22Rv1 (cell line): ENCODE results near the gene S1PR4.

Source experiments
- H3K27ac ChIP-seq: fragments of 450-650 bp; 2 replicates; pipeline ENCODE4 v1.5.1; 2017
- CTCF ChIP-seq: fragments of 450-650 bp; IDR thresholded peaks from 2 replicates; pipeline ENCODE4 v1.5.1; 2017; ENCODE audit warnings: mild to moderate bottlenecking
- ZFX ChIP-seq: fragments of 450-650 bp; IDR thresholded peaks from 2 replicates; pipeline ENCODE4 v1.6.1; 2017; ENCODE audit warnings: antibody characterized with exemption, borderline replicate concordance

S1PR4 gene

DNA sequence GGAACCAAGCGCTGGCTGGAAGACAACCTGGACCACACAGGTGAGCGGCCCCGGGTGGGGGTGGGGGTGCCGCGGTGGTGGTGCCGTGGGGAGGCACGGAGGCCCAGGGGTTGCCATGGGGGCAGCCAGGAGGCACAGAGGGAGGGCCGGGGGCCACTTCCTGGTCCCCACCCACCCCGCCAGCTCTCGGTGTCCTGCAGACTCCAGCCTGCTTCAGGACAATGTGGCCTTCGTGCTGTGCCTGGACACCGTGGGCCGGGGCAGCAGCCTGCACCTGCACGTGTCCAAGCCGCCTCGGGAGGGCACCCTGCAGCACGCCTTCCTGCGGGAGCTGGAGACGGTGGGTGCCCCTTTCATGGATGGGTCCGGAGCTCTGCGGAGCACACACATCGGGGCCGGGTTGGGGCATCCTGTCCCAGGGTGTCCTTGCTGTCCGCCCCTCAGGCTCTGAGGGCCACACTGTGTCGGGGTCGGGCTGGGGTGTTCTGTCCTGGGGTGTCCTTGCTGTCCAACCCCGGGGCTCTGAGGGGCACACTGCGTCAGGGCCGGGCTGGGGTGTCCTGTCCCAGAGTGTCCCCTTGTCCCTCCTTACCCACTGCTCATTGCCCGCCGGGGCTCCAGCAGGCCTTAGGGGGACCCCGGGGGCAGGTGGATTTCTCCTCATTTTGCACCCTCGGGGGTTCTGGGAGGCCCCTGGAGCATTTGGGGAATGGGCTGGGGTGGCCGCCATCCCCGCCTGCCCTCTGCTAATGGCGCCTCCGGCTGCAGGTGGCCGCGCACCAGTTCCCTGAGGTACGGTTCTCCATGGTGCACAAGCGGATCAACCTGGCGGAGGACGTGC lies 25.5 kb downstream of the S1PR4 start:
- no peak for TF ChIP-seq ZFX
- TF ChIP-seq CTCF: no peak
- H3K27ac ChIP-seq: no peak overlapping the region

DNA sequence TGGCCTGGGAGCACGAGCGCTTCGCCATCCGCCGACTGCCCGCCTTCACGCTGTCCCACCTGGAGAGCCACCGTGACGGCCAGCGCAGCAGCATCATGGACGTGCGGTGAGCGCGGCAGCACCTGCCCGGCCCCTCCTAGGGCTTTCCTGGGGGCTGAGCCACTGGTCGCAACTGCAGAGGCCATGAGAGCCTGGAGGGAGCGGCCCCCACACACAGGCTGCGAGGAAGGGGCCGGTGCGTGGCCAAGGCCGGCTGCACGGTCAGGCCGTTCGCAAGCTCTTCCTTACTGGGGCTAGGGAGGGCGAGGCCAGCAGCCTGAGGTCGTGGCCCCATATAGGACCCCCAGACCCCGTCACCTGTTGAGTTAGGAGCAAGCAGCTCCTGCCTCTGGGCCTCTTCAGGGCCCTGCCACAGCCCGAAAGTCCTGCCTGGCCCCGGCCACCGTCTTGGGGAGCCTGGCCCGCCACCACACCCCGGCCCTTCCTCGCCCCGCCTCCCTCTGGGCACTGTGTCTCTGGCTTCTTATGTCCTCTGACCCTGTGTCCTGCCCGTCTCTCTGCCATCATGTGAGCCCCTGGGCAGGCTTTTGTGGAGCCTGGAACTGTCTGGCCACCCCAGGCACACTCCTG lies 26.2 kb downstream of the S1PR4 start:
- TF ChIP-seq ZFX (no peak), CTCF (no peak)
- no peak overlapping the region for H3K27ac ChIP-seq

DNA sequence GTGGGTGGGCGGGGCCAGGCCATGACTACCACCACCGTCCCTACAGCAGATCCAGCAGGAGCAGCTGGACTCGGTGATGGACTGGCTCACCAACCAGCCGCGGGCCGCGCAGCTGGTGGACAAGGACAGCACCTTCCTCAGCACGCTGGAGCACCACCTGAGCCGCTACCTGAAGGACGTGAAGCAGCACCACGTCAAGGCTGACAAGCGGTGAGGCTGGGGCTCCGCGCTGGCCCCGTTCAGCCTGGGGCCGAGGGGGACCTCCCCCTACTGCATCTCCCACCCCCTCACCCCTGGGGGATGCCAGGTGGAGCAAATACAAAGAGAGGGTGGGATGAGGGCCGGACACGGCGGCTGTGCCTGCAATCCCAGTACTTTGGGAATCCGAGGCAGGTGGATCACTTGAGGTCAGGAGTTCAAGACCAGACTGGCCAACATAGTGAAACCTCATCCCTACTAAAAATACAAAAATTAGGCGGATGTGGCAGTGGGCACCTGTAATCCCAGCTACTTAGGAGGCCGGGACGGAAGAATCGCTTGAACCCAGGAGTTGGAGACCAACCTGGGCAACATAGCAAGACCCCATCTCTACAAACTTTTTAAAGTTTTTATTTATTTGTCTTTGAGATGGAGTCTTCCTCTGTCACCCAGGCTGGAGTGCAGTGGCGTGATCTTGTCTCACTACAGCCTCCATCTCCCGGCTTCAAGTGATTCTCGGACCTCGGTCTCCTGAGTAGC lies 27.8 kb downstream of the S1PR4 start:
- no peak overlapping the region for H3K27ac ChIP-seq
- TF ChIP-seq CTCF (no peak), ZFX (no peak)

DNA sequence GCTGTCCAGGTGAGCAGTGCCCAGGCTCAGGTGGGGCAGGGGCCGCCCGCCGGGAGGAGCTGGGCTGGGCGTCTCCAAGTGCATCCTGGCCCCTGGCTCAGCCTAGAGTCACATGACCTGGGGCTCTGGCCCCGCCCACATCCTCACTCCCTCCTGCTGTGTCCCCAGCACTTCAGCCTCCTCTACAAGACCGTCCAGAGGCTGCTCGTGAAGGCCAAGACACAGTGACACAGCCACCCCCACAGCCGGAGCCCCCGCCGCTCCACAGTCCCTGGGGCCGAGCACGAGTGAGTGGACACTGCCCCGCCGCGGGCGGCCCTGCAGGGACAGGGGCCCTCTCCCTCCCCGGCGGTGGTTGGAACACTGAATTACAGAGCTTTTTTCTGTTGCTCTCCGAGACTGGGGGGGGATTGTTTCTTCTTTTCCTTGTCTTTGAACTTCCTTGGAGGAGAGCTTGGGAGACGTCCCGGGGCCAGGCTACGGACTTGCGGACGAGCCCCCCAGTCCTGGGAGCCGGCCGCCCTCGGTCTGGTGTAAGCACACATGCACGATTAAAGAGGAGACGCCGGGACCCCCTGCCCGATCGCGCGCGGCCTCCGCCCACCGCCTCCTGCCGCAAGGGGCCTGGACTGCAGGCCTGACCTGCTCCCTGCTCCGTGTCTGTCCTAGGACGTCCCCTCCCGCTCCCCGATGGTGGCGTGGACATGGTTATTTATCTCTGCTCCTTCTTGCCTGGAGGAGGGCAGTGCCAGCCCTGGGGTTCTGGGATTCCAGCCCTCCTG lies 29.1 kb downstream of the S1PR4 start:
- no peak for TF ChIP-seq CTCF
- no peak for TF ChIP-seq ZFX
- no peak overlapping the region for H3K27ac ChIP-seq

- H3K27ac ChIP-seq: no peak overlapping the region
- TF ChIP-seq CTCF: no peak
- no peak for TF ChIP-seq ZFX
Measured at GRCh38 chr19:3208317-3209207, 30.0 kb downstream of the S1PR4 start.

GRCh38 chr19:3210347-3211017 lies 31.9 kb downstream of the S1PR4 start:
- H3K27ac ChIP-seq: no peak overlapping the region

More at GRCh38 chr19:3210347-3211017, 31.9 kb downstream of the S1PR4 start:
- no peak for TF ChIP-seq ZFX
- peak; percentile 78 for TF ChIP-seq CTCF
